A549 (cell line): ENCODE results near the gene COX4I1.

Experiments used
- CBX2 ChIP-seq: fragments of 200-600 bp; sonication (generic); IDR thresholded peaks from 2 replicates; pipeline ENCODE4 v1.6.1; 2016; ENCODE audit warnings: low read depth, mild to moderate bottlenecking, borderline replicate concordance
- CTCF ChIP-seq: fragments of >200 bp; sonication (Bioruptor Twin); formaldehyde crosslinking; IDR thresholded peaks from 3 replicates; pipeline ENCODE4 v1.5.1; 2016
- ELK1 ChIP-seq: fragments of 150-350 bp; IDR thresholded peaks from 2 replicates; pipeline ENCODE4 v1.6.1; 2014; ENCODE audit warnings: low read depth, mild to moderate bottlenecking, low read length
- KDM1A ChIP-seq: fragments of 200-600 bp; sonication (generic); IDR thresholded peaks from 2 replicates; pipeline ENCODE4 v1.6.1; 2016; ENCODE audit warnings: low read depth, mild to moderate bottlenecking
- POLR2A ChIP-seq: IDR thresholded peaks from 2 replicates; pipeline ENCODE4 v1.6.1; 2012; ENCODE audit warnings: mild to moderate bottlenecking, low read length
- POLR2AphosphoS2 ChIP-seq: conservative IDR thresholded peaks from 2 replicates; pipeline ENCODE4 v1.6.1; 2012; ENCODE audit warnings: low read length, improper control_type of control experiment, inconsistent platforms
- RNF2 ChIP-seq: fragments of 200-600 bp; sonication (generic); IDR thresholded peaks from 2 replicates; pipeline ENCODE4 v1.6.1; 2016; ENCODE audit warnings: low read depth, mild to moderate bottlenecking, antibody characterized with exemption, moderate library complexity, borderline replicate concordance

DNA sequence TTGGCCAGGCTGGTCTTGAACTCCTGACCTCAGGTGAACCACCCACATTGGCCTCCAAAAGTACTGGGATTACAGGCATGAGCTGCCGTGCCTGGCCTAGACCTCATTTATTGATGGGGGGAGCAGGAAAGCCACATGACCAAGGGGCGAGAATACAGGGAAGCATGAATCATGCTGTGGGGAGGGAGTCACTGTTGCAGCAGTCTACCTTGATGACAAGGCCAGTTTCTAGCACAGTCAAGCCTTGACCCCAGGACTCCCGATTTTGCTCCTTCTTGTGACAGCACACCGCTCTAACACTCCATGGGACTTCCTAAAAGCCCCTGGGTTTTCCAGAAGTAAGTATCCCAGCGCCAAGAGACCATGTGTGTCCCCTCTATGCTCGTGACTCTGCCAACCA lies 56.6 kb downstream of the COX4I1 start:
- TF ChIP-seq RNF2 (no peak), POLR2A (no peak), POLR2AphosphoS2 (no peak), ELK1 (no peak), CTCF (no peak), CBX2 (no peak), KDM1A (no peak)
